Lower lobe of right lung (tissue), 2 donors: ENCODE results near the gene RIPK3. TPM values are rescaled to one million over a fixed set of nuclear protein-coding genes. Genes with fewer than 3 reads are reported as not detected.
A peak's percentile ranks its signal among the peaks of the same experiment; 100 is the strongest.

Experiments used
- ATAC-seq, 2 donors: fragments of 200-7000 bp; cut with Tn5 transposase; one replicate each; pipeline ENCODE4 v1.9.1; 2020 to 2022; ENCODE audit warnings: mild to moderate bottlenecking in 2 of 2, moderate library complexity in 2 of 2
- DNase-seq: peaks from one replicate; pipeline ENCODE4 v3.0.0-alpha.2; 2020
- H3K27ac ChIP-seq: fragments of 200-600 bp; one replicate; pipeline ENCODE4 v1.8.0; 2022
- H3K27me3 ChIP-seq: fragments of 200-600 bp; one replicate; pipeline ENCODE4 v1.8.0; 2022; ENCODE audit warnings: low read depth
- H3K36me3 ChIP-seq: fragments of 200-600 bp; one replicate; pipeline ENCODE4 v1.8.0; 2022; ENCODE audit warnings: mild to moderate bottlenecking
- H3K4me1 ChIP-seq: fragments of 200-600 bp; one replicate; pipeline ENCODE4 v1.8.0; 2022
- H3K4me3 ChIP-seq: fragments of 200-600 bp; one replicate; pipeline ENCODE4 v1.8.0; 2022; ENCODE audit warnings: mild to moderate bottlenecking
- H3K9me3 ChIP-seq: fragments of 200-600 bp; one replicate; pipeline ENCODE4 v1.8.0; 2022
- CTCF ChIP-seq: fragments of 200-600 bp; IDR thresholded peaks from one replicate; pipeline ENCODE4 v1.8.0; 2022; ENCODE audit warnings: antibody characterized with exemption, mild to moderate bottlenecking
- intact Hi-C: fragments of 100-400 bp; cut with DNase I; formaldehyde crosslinking; loops from one replicate; pipeline ENCODE4 v1.11.0; 2022
- total RNA-seq: library from RNA; stranded (reverse); fragmentation: NEBNext Ultra II Directional; extraction: Animal tissue kit (Norgen Biotek cat#: 25700); gene quantifications from one replicate; pipeline ENCODE4 v1.2.1, GENCODE V29; 2021
- donor health status: DM: no; HTN: yes; CAD: no; lungs with severe emphysema.

Gene RIPK3
- total RNA-seq, 1 donor from 2014 or later: 27.9 TPM

- Histone ChIP-seq H3K36me3 (peaks cover 18% of the 10 kb centered on the region), H3K27ac (peak within 1 kb of the TSS; percentile 92), H3K4me3 (peak within 1 kb of the TSS; percentile 73), H3K4me1 (peaks cover 75% of the 10 kb centered on the region), H3K27me3 (no peaks in the 10 kb centered on the region), H3K9me3 (no peaks in the 10 kb centered on the region)
- ATAC-seq: peak; percentile 87 to 88
- intact Hi-C loops: no loop called here
- DNase-seq: peak; percentile 86
- peak; percentile 57 for TF ChIP-seq CTCF
Measured at GRCh38 chr14:24310646-24311604, 28.9 kb downstream of the RIPK3 start, which contains the start of gene LTB4R. TSS of gene LTB4R (plus strand) at chr14:24311502. CDS start at chr14:24315652, 4,150 bp downstream.

DNA sequence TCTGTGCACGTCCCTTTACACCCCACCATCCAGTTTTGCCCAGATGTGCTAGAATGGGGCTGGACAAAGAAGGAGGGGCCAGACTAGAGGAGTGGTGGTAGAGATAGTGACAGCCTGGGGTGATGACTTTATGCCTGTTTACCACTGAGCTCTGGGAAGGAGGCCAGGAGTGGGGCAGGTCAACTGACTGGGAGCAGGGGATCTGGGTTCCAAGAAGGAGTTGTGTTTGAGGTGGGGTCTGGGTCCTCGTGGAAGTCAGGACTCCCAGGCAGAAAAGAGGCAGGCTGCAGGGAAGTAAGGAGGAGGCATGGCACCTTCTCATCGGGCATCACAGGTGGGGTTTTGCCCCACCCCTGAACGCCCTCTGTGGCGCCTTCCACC, 29.5 kb downstream of the RIPK3 start:
- intact Hi-C loops: no loop called here
- Histone ChIP-seq H3K27ac (peak overlapping the region; percentile 92), H3K27me3 (no peaks in the 10 kb centered on the region), H3K4me3 (peak overlapping the region; percentile 73), H3K4me1 (peaks cover 68% of the 10 kb centered on the region), H3K9me3 (no peaks in the 10 kb centered on the region), H3K36me3 (peaks cover 24% of the 10 kb centered on the region)
- no peak for DNase-seq
- ATAC-seq: no peak
- TF ChIP-seq CTCF: no peak

DNA sequence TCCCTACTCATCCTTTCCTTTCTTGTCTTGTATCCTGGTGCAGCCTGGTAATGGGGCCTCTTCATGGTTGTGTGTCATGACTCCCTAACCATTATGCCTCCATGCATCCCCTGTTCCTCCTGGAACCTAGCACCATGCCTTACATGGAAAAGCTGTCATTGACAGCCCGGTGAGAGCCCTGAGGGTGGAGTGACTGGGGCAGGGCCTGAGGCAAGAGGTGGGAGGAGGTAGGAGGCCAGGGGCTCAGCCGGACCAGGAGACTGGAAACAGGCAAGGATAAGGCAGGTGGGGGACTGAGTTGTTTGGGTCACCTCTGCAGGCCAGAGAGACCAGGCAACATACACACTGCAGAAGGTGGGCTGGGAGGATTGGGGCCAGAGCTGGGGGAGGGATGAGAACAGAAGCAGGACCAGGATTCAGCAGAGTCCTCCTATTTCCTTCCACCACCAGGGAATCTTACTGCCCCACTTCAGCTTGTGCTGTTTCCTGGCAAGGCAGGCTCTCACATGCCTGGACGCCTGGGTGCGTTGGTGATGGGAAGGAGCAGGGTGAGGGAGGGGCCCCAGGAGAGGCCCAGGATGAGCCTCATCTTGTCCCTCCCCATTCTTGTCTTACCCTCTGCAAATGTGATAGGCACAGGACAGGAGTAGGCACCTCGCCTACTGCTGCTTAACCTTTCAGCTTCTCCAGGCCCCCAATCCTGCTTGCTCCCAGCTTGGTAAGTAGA, 30.1 kb downstream of the RIPK3 start, which contains the start of gene LTB4R2:
Gene LTB4R2 (plus strand): TSS at position 603 of the 727 bp plus-strand sequence. CDS start 525 bp downstream, outside the sequence.
- ATAC-seq: no peak
- peaks cover 62% of the 10 kb centered on the region for H3K4me1 ChIP-seq
- intact Hi-C loops: no loop called here
- peak; percentile 40 for DNase-seq
- no peaks in the 10 kb centered on the region for H3K27me3 ChIP-seq
- no peaks in the 10 kb centered on the region for H3K9me3 ChIP-seq
- peak within 1 kb of the TSS; percentile 73 for H3K4me3 ChIP-seq
- peaks cover 30% of the 10 kb centered on the region for H3K36me3 ChIP-seq
- TF ChIP-seq CTCF: no peak
- H3K27ac ChIP-seq: peak within 1 kb of the TSS; percentile 92

GRCh38 chr14:24308342-24309124, 31.3 kb downstream of the RIPK3 start:
- Histone ChIP-seq H3K4me3 (no peak overlapping the region), H3K9me3 (no peaks in the 10 kb centered on the region), H3K36me3 (peaks cover 42% of the 10 kb centered on the region), H3K27me3 (no peaks in the 10 kb centered on the region), H3K27ac (no peak overlapping the region), H3K4me1 (peaks cover 51% of the 10 kb centered on the region)
- ATAC-seq (no peak), DNase-seq (peak; percentile 3)
- TF ChIP-seq CTCF: no peak
- intact Hi-C loops: no loop called here
